ENCODE data around the gene MARS2. TPM values are rescaled to one million over a fixed set of nuclear protein-coding genes. Genes with fewer than 3 reads are reported as not detected.
"Not testable (repeated sequence)": the region's sequence is repeated elsewhere in the genome, so short reads cannot be mapped to it uniquely, and the experiment has no call there.

MARS2 gene
- polyA plus RNA-seq, 1 donor (not counting 4 experiments of a cell fraction or from before 2014, with no cell fraction given), result 9.2 TPM

DNA sequence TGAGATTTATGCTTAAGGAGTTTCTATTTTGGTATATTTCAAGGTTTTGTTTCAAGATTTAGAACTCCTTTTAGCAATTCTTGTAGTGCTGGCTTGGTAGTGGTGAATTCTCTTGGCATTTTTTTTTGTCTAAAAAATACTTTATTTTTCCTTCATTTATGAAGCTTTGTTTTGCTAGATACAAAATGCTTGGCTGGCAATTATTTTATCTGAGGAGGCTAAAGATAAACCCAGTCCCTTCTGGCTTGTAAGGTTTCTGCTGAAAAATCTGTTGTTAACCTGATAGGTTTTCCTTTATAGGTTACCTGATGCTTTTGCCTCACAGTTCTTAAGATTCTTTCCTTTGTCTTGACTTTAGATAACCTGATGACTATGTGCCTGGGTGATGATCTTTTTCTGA lies 5.4 kb upstream of the MARS2 start:
- H3K4me3 ChIP-seq (ENCODE audit: control insufficient read depth in 2 of 3, extremely low read depth in 1 of 3, insufficient read depth in 2 of 3, low read depth in 1 of 3, low read length in 3 of 3); H3K27me3 ChIP-seq (ENCODE audit: control insufficient read depth, extremely low read depth, insufficient read depth, low read length); dilution Hi-C loops (cut with MboI; ENCODE audit: extremely low pct_ligation_motif_present, low sequenced_read_pairs); H3K9me1 ChIP-seq (ENCODE audit: control insufficient read depth, extremely low read depth, insufficient read depth, low read length); H3K4me2 ChIP-seq (ENCODE audit: control insufficient read depth, extremely low read depth, insufficient read depth, low read depth, low read length); H3K9me3 ChIP-seq (ENCODE audit: control insufficient read depth, low read depth, low read length); H3K9ac ChIP-seq (ENCODE audit: control insufficient read depth, extremely low read depth, insufficient read depth, low read length); H2AFZ ChIP-seq (ENCODE audit: control insufficient read depth, low read length); H4K20me1 ChIP-seq (ENCODE audit: control insufficient read depth, extremely low read depth, insufficient read depth, low read length); H3K4me1 ChIP-seq (ENCODE audit: control insufficient read depth, extremely low read depth, insufficient read depth, low read length); H3K36me3 ChIP-seq (ENCODE audit: control insufficient read depth in 2 of 2, extremely low read depth in 1 of 2, insufficient read depth in 2 of 2, low read length in 2 of 2); H3K79me2 ChIP-seq (ENCODE audit: control insufficient read depth, insufficient read depth, low read length); DNase-seq (ENCODE audit: low read depth, low spot score); H3K27ac ChIP-seq (ENCODE audit: control insufficient read depth, insufficient read depth, low read length); FAIRE-seq: not testable (repeated sequence)

DNA sequence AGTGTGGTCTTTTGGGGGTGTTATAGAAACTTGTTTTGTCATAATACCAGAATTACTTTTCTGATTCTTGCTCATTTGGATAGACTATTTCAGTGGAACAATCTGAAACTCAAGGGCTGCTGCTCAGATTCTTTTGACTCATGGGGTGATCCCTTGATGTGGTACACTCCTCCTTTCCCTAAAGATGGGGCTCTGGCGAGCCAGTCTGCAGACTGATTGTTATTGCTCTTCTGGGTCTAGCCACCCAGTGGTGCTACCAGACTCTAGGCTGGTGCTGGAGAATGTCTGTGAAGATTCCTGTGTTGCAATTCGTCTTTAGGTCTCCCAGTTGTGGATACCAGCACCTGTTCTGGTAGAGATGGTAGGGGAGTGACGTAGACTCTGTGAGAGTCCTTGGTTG lies 4.2 kb upstream of the MARS2 start:
- H3K79me2 ChIP-seq (ENCODE audit: control insufficient read depth, insufficient read depth, low read length), result peaks cover 8% of the 10 kb centered on the region
- peaks cover 3% of the 10 kb centered on the region for H3K4me1 ChIP-seq (ENCODE audit: control insufficient read depth, extremely low read depth, insufficient read depth, low read length)
- no peaks in the 10 kb centered on the region for H3K27me3 ChIP-seq (ENCODE audit: control insufficient read depth, extremely low read depth, insufficient read depth, low read length)
- no peaks in the 10 kb centered on the region for H4K20me1 ChIP-seq (ENCODE audit: control insufficient read depth, extremely low read depth, insufficient read depth, low read length)
- no peak for TF ChIP-seq EZH2 (IDR thresholded peaks at IDR 0.05; ENCODE audit: low read length)
- TF ChIP-seq, protein P1, sequence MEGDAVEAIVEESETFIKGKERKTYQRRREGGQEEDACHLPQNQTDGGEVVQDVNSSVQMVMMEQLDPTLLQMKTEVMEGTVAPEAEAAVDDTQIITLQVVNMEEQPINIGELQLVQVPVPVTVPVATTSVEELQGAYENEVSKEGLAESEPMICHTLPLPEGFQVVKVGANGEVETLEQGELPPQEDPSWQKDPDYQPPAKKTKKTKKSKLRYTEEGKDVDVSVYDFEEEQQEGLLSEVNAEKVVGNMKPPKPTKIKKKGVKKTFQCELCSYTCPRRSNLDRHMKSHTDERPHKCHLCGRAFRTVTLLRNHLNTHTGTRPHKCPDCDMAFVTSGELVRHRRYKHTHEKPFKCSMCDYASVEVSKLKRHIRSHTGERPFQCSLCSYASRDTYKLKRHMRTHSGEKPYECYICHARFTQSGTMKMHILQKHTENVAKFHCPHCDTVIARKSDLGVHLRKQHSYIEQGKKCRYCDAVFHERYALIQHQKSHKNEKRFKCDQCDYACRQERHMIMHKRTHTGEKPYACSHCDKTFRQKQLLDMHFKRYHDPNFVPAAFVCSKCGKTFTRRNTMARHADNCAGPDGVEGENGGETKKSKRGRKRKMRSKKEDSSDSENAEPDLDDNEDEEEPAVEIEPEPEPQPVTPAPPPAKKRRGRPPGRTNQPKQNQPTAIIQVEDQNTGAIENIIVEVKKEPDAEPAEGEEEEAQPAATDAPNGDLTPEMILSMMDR (optimal IDR thresholded peaks at IDR 0.05 in 1 of 3, IDR thresholded peaks at IDR 0.05 in 1 of 3, conservative IDR thresholded peaks at IDR 0.05 in 1 of 3; ENCODE audit: extremely low read depth in 1 of 3, insufficient read depth in 2 of 3, low read length in 3 of 3), result no peak
- H3K9me1 ChIP-seq (ENCODE audit: control insufficient read depth, extremely low read depth, insufficient read depth, low read length), result no peaks in the 10 kb centered on the region
- H3K27ac ChIP-seq (ENCODE audit: control insufficient read depth, insufficient read depth, low read length), result no peak overlapping the region
- DNase-seq (ENCODE audit: low read depth, low spot score) (no peak), FAIRE-seq (no peak)
- H3K36me3 ChIP-seq (ENCODE audit: control insufficient read depth in 2 of 2, extremely low read depth in 1 of 2, insufficient read depth in 2 of 2, low read length in 2 of 2), result no peaks in the 10 kb centered on the region
- no peak overlapping the region for H3K9ac ChIP-seq (ENCODE audit: control insufficient read depth, extremely low read depth, insufficient read depth, low read length)
- no peak overlapping the region for H3K4me2 ChIP-seq (ENCODE audit: control insufficient read depth, extremely low read depth, insufficient read depth, low read depth, low read length)
- H3K9me3 ChIP-seq (ENCODE audit: control insufficient read depth, low read depth, low read length), result no peaks in the 10 kb centered on the region
- dilution Hi-C loops (cut with MboI; ENCODE audit: extremely low pct_ligation_motif_present, low sequenced_read_pairs), result no loop called here
- H3K4me3 ChIP-seq (ENCODE audit: control insufficient read depth in 2 of 3, extremely low read depth in 1 of 3, insufficient read depth in 2 of 3, low read depth in 1 of 3, low read length in 3 of 3), result no peak overlapping the region
- H2AFZ ChIP-seq (ENCODE audit: control insufficient read depth, low read length), result no peak overlapping the region

DNA sequence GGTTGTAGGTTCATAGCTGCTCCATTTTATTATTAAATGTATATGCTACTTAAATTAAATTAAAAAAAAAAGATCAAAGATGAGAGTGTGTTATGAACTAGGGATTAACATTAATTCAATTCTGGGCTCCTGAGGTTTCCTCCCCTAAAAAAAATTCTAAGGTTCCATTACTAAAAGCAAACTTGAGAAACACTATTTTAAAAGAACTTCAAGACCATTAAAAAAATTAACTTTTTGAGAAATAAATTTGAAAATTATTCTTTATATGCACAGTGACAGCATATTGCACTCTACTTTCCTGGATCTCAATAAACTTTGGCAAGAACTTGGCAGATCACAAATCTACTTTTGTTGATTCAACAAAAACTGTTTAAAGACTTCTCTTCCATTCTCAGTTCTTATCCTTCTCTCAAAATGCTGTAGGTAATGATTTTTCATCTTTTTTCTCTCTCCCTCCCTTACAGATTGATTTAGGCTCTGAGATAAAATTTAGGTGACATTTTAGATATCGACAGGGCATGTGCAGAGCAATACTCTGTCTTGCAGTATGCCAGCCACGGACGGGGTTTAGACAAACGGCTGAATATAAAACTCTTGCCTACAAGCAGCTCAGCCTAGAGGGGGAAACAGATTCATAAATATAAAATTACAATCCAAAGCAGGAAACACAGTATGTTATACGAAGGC lies 592 bp upstream of the MARS2 start:
- dilution Hi-C loops (cut with MboI; ENCODE audit: extremely low pct_ligation_motif_present, low sequenced_read_pairs), result no loop called here
- Histone ChIP-seq H2AFZ (ENCODE audit: control insufficient read depth, low read length) (peak overlapping the region; percentile 99), H3K4me3 (ENCODE audit: control insufficient read depth in 2 of 3, extremely low read depth in 1 of 3, insufficient read depth in 2 of 3, low read depth in 1 of 3, low read length in 3 of 3) (peak overlapping the region; percentile 83 to 86 (median 86)), H3K27ac (ENCODE audit: control insufficient read depth, insufficient read depth, low read length) (peak overlapping the region; percentile 79), H3K27me3 (ENCODE audit: control insufficient read depth, extremely low read depth, insufficient read depth, low read length) (no peaks in the 10 kb centered on the region), H3K9me1 (ENCODE audit: control insufficient read depth, extremely low read depth, insufficient read depth, low read length) (no peaks in the 10 kb centered on the region), H3K4me2 (ENCODE audit: control insufficient read depth, extremely low read depth, insufficient read depth, low read depth, low read length) (peak overlapping the region; percentile 97), H3K36me3 (ENCODE audit: control insufficient read depth in 2 of 2, extremely low read depth in 1 of 2, insufficient read depth in 2 of 2, low read length in 2 of 2) (peaks cover 0 to 2% of the 10 kb centered on the region in 2 experiments), H3K9ac (ENCODE audit: control insufficient read depth, extremely low read depth, insufficient read depth, low read length) (peak overlapping the region; percentile 74), H4K20me1 (ENCODE audit: control insufficient read depth, extremely low read depth, insufficient read depth, low read length) (peaks cover 7% of the 10 kb centered on the region), H3K79me2 (ENCODE audit: control insufficient read depth, insufficient read depth, low read length) (peaks cover 39% of the 10 kb centered on the region), H3K9me3 (ENCODE audit: control insufficient read depth, low read depth, low read length) (no peaks in the 10 kb centered on the region), H3K4me1 (ENCODE audit: control insufficient read depth, extremely low read depth, insufficient read depth, low read length) (peaks cover 21% of the 10 kb centered on the region)
- TF ChIP-seq EZH2 (IDR thresholded peaks at IDR 0.05; ENCODE audit: low read length), result no peak
- DNase-seq (ENCODE audit: low read depth, low spot score) (no peak), FAIRE-seq (no peak)
